CD1c-positive myeloid dendritic cell (primary cell): ENCODE results near the gene FRS2.

Experiments used
- DNase-seq: peaks from one replicate; pipeline ENCODE4 v3.0.0-alpha.2; 2016; ENCODE audit errors: extremely low spot score

Gene FRS2

GRCh38 chr12:69501154-69501895, 31.1 kb downstream of the FRS2 start:
- no peak for DNase-seq

GRCh38 chr12:69502345-69503081, 32.3 kb downstream of the FRS2 start:
- DNase-seq, result no peak

- DNase-seq, result no peak
Measured at GRCh38 chr12:69508091-69508490, 37.9 kb downstream of the FRS2 start.

- no peak for DNase-seq
Measured at GRCh38 chr12:69508621-69509020, 38.4 kb downstream of the FRS2 start.

GRCh38 chr12:69509308-69509736, 39.1 kb downstream of the FRS2 start:
- DNase-seq, result no peak

- DNase-seq, result no peak
Measured at GRCh38 chr12:69509904-69510827, 40.0 kb downstream of the FRS2 start.

GRCh38 chr12:69511016-69511415, 40.8 kb downstream of the FRS2 start:
- DNase-seq, result no peak

- no peak for DNase-seq
Measured at GRCh38 chr12:69511469-69512267, 41.5 kb downstream of the FRS2 start.

- DNase-seq, result no peak
Measured at GRCh38 chr12:69512820-69513219, 42.6 kb downstream of the FRS2 start.

GRCh38 chr12:69513297-69513696, 43.1 kb downstream of the FRS2 start:
- DNase-seq, result no peak

GRCh38 chr12:69514111-69514510, 43.9 kb downstream of the FRS2 start:
- DNase-seq, result no peak

GRCh38 chr12:69514845-69515244, 44.7 kb downstream of the FRS2 start:
- DNase-seq, result no peak

GRCh38 chr12:69515394-69515930, 45.3 kb downstream of the FRS2 start:
- no peak for DNase-seq

- DNase-seq, result no peak
Measured at GRCh38 chr12:69516950-69517349, 46.8 kb downstream of the FRS2 start.

- no peak for DNase-seq
Measured at GRCh38 chr12:69517406-69517805, 47.2 kb downstream of the FRS2 start.

- DNase-seq, result no peak
Measured at GRCh38 chr12:69519871-69520270, 49.7 kb downstream of the FRS2 start.

GRCh38 chr12:69523433-69524330, 53.5 kb downstream of the FRS2 start:
- DNase-seq, result no peak

- no peak for DNase-seq
Measured at GRCh38 chr12:69524331-69524630, 54.1 kb downstream of the FRS2 start.

- DNase-seq, result no peak
Measured at GRCh38 chr12:69524755-69525469, 54.7 kb downstream of the FRS2 start.
